Measurements from ENCODE around the gene PACSIN3.

- no peak for TF ChIP-seq REST (IDR thresholded peaks at IDR 0.05; ENCODE audit: insufficient read depth in 1 of 2, low read depth in 2 of 2, low read length in 2 of 2)
- no peak for TF ChIP-seq TAF1 (IDR thresholded peaks at IDR 0.05; ENCODE audit: borderline replicate concordance, insufficient read depth, low read length)
- no peak for TF ChIP-seq POLR2AphosphoS5 (IDR thresholded peaks at IDR 0.05; ENCODE audit: low read depth, low read length)
- no peak for TF ChIP-seq SIN3A (IDR thresholded peaks at IDR 0.05; ENCODE audit: borderline replicate concordance, insufficient read depth, low read length)
- TF ChIP-seq FOXP2 (optimal IDR thresholded peaks at IDR 0.05; ENCODE audit: borderline replicate concordance, extremely low read depth, extremely low read length, insufficient read depth), result no peak
These were observed 764 bp upstream of the PACSIN3 start for GRCh38 chr11:47186700-47187695.

All from PFSK-1 (cell line).